Thoracic aorta (tissue), 2 donors: ENCODE data around the gene DARS1. TPM values are rescaled to one million over a fixed set of nuclear protein-coding genes. Genes with fewer than 3 reads are reported as not detected.

Experiments
- ATAC-seq: fragments of 150-250 bp; one replicate; pipeline ENCODE4 v1.8.0; 2017; ENCODE audit warnings: low read depth; ENCODE audit not compliant: insufficient number of reproducible peaks, low FRiP score
- DNase-seq: peaks from one replicate; pipeline ENCODE4 v3.0.0-alpha.2; 2020; ENCODE audit warnings: low spot score
- H3K27ac ChIP-seq, 2 donors: fragments of 200-600 bp; sonication (generic); 1 replicate in 1 of 2; 2 replicates in 1 of 2; pipeline ENCODE4 v1.5.1; 2016; ENCODE audit warnings: mild to moderate bottlenecking in 2 of 2, moderate library complexity in 2 of 2
- H3K27me3 ChIP-seq: fragments of 200-600 bp; sonication (generic); replicated peaks from 2 replicates; pipeline ENCODE4 v1.6.0; 2016; ENCODE audit warnings: mild to moderate bottlenecking; ENCODE audit not compliant: insufficient read depth
- H3K36me3 ChIP-seq: fragments of 200-600 bp; sonication (generic); one replicate; pipeline ENCODE4 v1.5.1; 2016
- H3K4me1 ChIP-seq, 2 donors: fragments of 200-600 bp; sonication (generic); 1 replicate in 1 of 2; 2 replicates in 1 of 2; pipeline versions ENCODE4 v1.5.1 to v1.6.0; 2016; ENCODE audit warnings: low read depth in 2 of 2, mild to moderate bottlenecking in 1 of 2; ENCODE audit not compliant: control insufficient read depth in 1 of 2
- H3K4me3 ChIP-seq: fragments of 200-600 bp; sonication (generic); 2 replicates; pipeline ENCODE4 v1.5.1; 2016; ENCODE audit warnings: mild to moderate bottlenecking
- H3K9me3 ChIP-seq: fragments of 200-600 bp; sonication (generic); 2 replicates; pipeline ENCODE4 v1.5.1; 2016
- total RNA-seq, 2 donors: library from RNA; depleted of rRNA; stranded (reverse); fragments of >200 nt; gene quantifications; one replicate each; pipeline versions ENCODE4 v1.1.0 to v1.2.3, GENCODE V29; 2016
- TF ChIP-seq, protein P1 (sequence below): fragments of 200-600 bp; sonication (generic); IDR thresholded peaks from one replicate; pipeline ENCODE4 v1.5.1; 2019; ENCODE audit warnings: antibody characterized with exemption

Gene DARS1
- total RNA-seq, 2 donors from 2014 or later: 42.8 to 67.9 TPM

- no peak overlapping the region for H3K4me3 ChIP-seq
- H3K36me3 ChIP-seq: no peaks in the 10 kb centered on the region
- no peaks in the 10 kb centered on the region for H3K9me3 ChIP-seq
- peaks cover 16 to 19% of the 10 kb centered on the region in 2 donors for H3K4me1 ChIP-seq
- DNase-seq: no peak
- no peak overlapping the region for H3K27ac ChIP-seq
- TF ChIP-seq, protein P1, sequence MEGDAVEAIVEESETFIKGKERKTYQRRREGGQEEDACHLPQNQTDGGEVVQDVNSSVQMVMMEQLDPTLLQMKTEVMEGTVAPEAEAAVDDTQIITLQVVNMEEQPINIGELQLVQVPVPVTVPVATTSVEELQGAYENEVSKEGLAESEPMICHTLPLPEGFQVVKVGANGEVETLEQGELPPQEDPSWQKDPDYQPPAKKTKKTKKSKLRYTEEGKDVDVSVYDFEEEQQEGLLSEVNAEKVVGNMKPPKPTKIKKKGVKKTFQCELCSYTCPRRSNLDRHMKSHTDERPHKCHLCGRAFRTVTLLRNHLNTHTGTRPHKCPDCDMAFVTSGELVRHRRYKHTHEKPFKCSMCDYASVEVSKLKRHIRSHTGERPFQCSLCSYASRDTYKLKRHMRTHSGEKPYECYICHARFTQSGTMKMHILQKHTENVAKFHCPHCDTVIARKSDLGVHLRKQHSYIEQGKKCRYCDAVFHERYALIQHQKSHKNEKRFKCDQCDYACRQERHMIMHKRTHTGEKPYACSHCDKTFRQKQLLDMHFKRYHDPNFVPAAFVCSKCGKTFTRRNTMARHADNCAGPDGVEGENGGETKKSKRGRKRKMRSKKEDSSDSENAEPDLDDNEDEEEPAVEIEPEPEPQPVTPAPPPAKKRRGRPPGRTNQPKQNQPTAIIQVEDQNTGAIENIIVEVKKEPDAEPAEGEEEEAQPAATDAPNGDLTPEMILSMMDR: no peak
- H3K27me3 ChIP-seq: no peaks in the 10 kb centered on the region
- no peak for ATAC-seq
Measured at GRCh38 chr2:135948141-135948540, 37.3 kb downstream of the DARS1 start.

DNA sequence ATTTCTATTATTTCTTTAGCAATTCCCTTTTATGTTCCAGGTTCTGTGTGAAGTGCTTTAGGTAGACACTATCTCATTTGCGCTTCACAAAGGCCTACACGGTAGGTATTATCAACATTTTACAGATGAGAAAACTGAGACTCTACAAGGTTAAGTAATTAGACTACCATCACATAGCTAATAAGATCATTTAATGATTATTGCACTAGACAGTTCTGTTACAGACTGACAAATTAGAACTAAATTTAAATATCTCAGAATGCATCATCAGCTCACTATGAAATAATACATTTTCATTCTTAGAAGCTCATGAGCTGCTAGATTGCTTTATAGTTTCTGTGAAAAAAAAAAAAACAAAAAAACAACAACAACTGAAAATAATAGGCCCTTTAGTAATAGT is 37.9 kb downstream of the DARS1 start:
- no peaks in the 10 kb centered on the region for H3K9me3 ChIP-seq
- DNase-seq (no peak), ATAC-seq (no peak)
- H3K27me3 ChIP-seq: no peaks in the 10 kb centered on the region
- H3K4me1 ChIP-seq: peaks cover 16 to 19% of the 10 kb centered on the region in 2 donors
- H3K27ac ChIP-seq: no peak overlapping the region
- no peak overlapping the region for H3K4me3 ChIP-seq
- TF ChIP-seq, protein P1: no peak
- H3K36me3 ChIP-seq: peaks cover 4% of the 10 kb centered on the region

GRCh38 chr2:135945526-135945925 is 39.9 kb downstream of the DARS1 start:
- H3K4me1 ChIP-seq: peaks cover 14 to 19% of the 10 kb centered on the region in 2 donors
- TF ChIP-seq, protein P1: no peak
- H3K4me3 ChIP-seq: no peak overlapping the region
- no peaks in the 10 kb centered on the region for H3K9me3 ChIP-seq
- H3K27ac ChIP-seq: no peak overlapping the region
- no peak for DNase-seq
- no peak for ATAC-seq
- H3K36me3 ChIP-seq: peaks cover 5% of the 10 kb centered on the region
- no peaks in the 10 kb centered on the region for H3K27me3 ChIP-seq

- Histone ChIP-seq H3K4me3 (no peak overlapping the region), H3K4me1 (peaks cover 5 to 10% of the 10 kb centered on the region in 2 donors), H3K27ac (no peak overlapping the region), H3K9me3 (no peaks in the 10 kb centered on the region), H3K27me3 (no peaks in the 10 kb centered on the region), H3K36me3 (peaks cover 5% of the 10 kb centered on the region)
- TF ChIP-seq, protein P1: no peak
- no peak for ATAC-seq
- no peak for DNase-seq
Measured at GRCh38 chr2:135944625-135945024, 40.8 kb downstream of the DARS1 start.

DNA sequence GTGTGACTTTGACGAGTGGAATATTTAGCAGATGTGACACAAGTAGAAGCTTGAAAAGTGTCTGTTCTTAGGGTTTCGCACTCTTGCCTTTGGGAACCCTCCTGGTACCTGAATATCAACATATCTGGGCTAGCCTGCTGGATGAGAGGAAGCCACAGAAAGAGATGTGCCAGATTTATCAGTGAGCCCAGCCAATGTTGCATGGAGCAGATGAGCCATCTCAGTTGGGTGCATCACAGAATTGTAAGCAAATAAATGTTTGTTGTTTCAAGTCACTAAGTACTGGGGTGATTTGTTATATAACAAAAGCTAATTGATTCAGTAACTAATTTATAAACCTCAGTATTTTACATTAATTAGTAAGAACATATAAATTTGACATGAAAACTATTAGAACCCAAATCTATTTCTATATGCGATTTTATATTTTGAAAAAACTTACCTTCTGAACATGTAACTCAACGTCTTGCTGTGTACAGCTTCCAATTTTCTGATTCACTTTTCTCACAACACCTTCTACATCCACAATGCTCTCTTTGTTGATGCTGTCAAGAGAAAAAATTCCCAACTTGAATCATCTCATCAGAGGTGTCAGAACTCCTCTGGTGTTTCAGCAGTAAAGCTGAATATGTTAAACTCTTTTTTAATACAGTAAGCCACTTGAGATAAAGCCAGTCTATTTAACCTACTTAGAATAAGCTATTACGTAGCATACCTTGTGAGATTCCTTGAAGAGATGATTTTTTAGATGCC is 42.3 kb downstream of the DARS1 start:
- peaks cover 5% of the 10 kb centered on the region for H3K36me3 ChIP-seq
- TF ChIP-seq, protein P1: no peak
- no peaks in the 10 kb centered on the region for H3K4me1 ChIP-seq
- no peak overlapping the region for H3K27ac ChIP-seq
- ATAC-seq (no peak), DNase-seq (no peak)
- H3K27me3 ChIP-seq: no peaks in the 10 kb centered on the region
- no peaks in the 10 kb centered on the region for H3K9me3 ChIP-seq
- H3K4me3 ChIP-seq: no peak overlapping the region
